T1000 (cell line): ENCODE data around the gene RNLS.
A peak's percentile ranks its signal among the peaks of the same experiment; 100 is the strongest.

Experiments used
- DNase-seq: peaks from one replicate; lab custom pipeline; 2025; ENCODE audit warnings: mixed read lengths; lab: John Stamatoyannopoulos, UW

Gene RNLS

GRCh38 chr10:88256886-88257285, 326.2 kb downstream of the RNLS start:
- no peak for DNase-seq

- no peak for DNase-seq
These were observed 327.0 kb downstream of the RNLS start for GRCh38 chr10:88256013-88256680.

- DNase-seq = peak; percentile 69
These were observed 329.0 kb downstream of the RNLS start for GRCh38 chr10:88254091-88254490.

GRCh38 chr10:88253622-88254021, 329.5 kb downstream of the RNLS start:
- DNase-seq = no peak

- DNase-seq = no peak
These were observed 330.0 kb downstream of the RNLS start for GRCh38 chr10:88253128-88253527.

- no peak for DNase-seq
These were observed 333.7 kb downstream of the RNLS start for GRCh38 chr10:88249450-88249849.

- DNase-seq = no peak
These were observed 336.4 kb downstream of the RNLS start for GRCh38 chr10:88246675-88247074.

GRCh38 chr10:88245974-88246511, 337.1 kb downstream of the RNLS start:
- DNase-seq = no peak

GRCh38 chr10:88244781-88245625, 338.1 kb downstream of the RNLS start:
- DNase-seq = no peak

- no peak for DNase-seq
These were observed 339.0 kb downstream of the RNLS start for GRCh38 chr10:88243836-88244730.

- no peak for DNase-seq
These were observed 339.8 kb downstream of the RNLS start for GRCh38 chr10:88243202-88243744.

- no peak for DNase-seq
These were observed 341.6 kb downstream of the RNLS start for GRCh38 chr10:88241501-88241900.

GRCh38 chr10:88239212-88239611, 343.9 kb downstream of the RNLS start:
- DNase-seq = no peak

GRCh38 chr10:88238615-88238914, 344.6 kb downstream of the RNLS start:
- no peak for DNase-seq

GRCh38 chr10:88237896-88238614, 345.1 kb downstream of the RNLS start:
- DNase-seq = no peak

GRCh38 chr10:88236121-88236743, 346.9 kb downstream of the RNLS start:
- no peak for DNase-seq

GRCh38 chr10:88234297-88234696, 348.8 kb downstream of the RNLS start:
- no peak for DNase-seq

- DNase-seq = no peak
These were observed 349.2 kb downstream of the RNLS start for GRCh38 chr10:88233870-88234269.

- no peak for DNase-seq
These were observed 350.1 kb downstream of the RNLS start for GRCh38 chr10:88232983-88233543.
